Pancreas (tissue), 10 donors: Measurements from ENCODE around the gene TNFAIP2. TPM values are rescaled to one million over a fixed set of nuclear protein-coding genes. Genes with fewer than 3 reads are reported as not detected.
A peak's percentile ranks its signal among the peaks of the same experiment; 100 is the strongest.

Source experiments
- ATAC-seq, 4 donors: fragments of 200-7000 bp; cut with Tn5 transposase; one replicate each; pipeline versions ENCODE4 v1.8.0 to v1.9.1; 2020; ENCODE audit warnings: mild to moderate bottlenecking in 4 of 4, moderate library complexity in 4 of 4
- DNase-seq, 6 donors: peaks; one replicate each; pipeline ENCODE4 v3.0.0-alpha.2; 2020
- FAIRE-seq: peaks from 2 replicates; lab custom pipeline; 2012; peaks lifted over from hg19 to GRCh38; lab: Jason Lieb, UNC
- H3K27ac ChIP-seq, 4 donors: fragments of 200-600 bp; sonication (generic); 1 replicate in 3 of 4; 2 replicates in 1 of 4; pipeline versions ENCODE4 v1.5.0 to v1.8.0; 2020
- H3K27me3 ChIP-seq, 4 donors: fragments of 200-600 bp; one replicate each; pipeline ENCODE4 v1.8.0; 2021
- H3K36me3 ChIP-seq, 3 donors: fragments of 200-600 bp; sonication (generic) in 1 of 3; one replicate each; pipeline versions ENCODE4 v1.5.0 to v1.8.0; 2020 to 2021
- H3K4me1 ChIP-seq, 3 donors: fragments of 200-600 bp; one replicate each; pipeline ENCODE4 v1.8.0; 2021
- H3K4me3 ChIP-seq, 4 donors: fragments of 200-600 bp; sonication (generic) in 2 of 4; one replicate each; pipeline versions ENCODE4 v1.5.0 to v1.8.0; 2020 to 2021
- H3K9me3 ChIP-seq, 4 donors: fragments of 200-600 bp; one replicate each; pipeline ENCODE4 v1.8.0; 2021
- WGBS, 2 donors: extraction: QIAGEN DNeasy Blood & Tissue Kit; methylation state at CpG; one replicate each; pipeline ENCODE4 v1.1.7; 2013; 5-methylcytosine and 5-hydroxymethylcytosine counted together
- intact Hi-C, 3 donors: fragments of 100-400 bp; cut with DNase I; formaldehyde crosslinking; loops; one replicate each; pipeline versions ENCODE4 v1.11.1 to v1.14.2; 2022
- polyA plus RNA-seq, 2 donors: library from polyadenylated mRNA; stranded (reverse); fragments of 200-250 nt; gene quantifications; one replicate each; pipeline ENCODE4 v1.2.3, GENCODE V29; 2013
- total RNA-seq, 6 donors: library from RNA; stranded (reverse); fragmentation: NEBNext Ultra II Directional in 4 of 6; extraction: Animal tissue kit (Norgen Biotek cat#: 25700) in 4 of 6; gene quantifications; one replicate each; pipeline versions ENCODE4 v1.2.1 to v1.2.4, GENCODE V29; 2021 to 2023
- TF ChIP-seq, protein P1 (sequence below), 4 donors: fragments of 200-600 bp; sonication (generic) in 3 of 4; IDR thresholded peaks; one replicate each; pipeline versions ENCODE4 v1.5.0 to v1.8.0; 2021; ENCODE audit warnings: antibody characterized with exemption in 4 of 4
- donor health status: healthy with polysubstance abuse.
- donor health status: DM: no; HTN: no; CAD: no; lungs with moderate emphysema.
- donor health status: DM: no; HTN: no; CAD: no.
- donor health status: control.
- donor health status: control.
- donor health status: Bipolar disorder and iron deficiency.
- donor health status: DM: yes; HTN: yes; CAD: no.
- donor health status: DM: no; HTN: no; CAD: no.
- donor health status: DM: no; HTN: no; CAD: no.
- donor health status: DM: yes; HTN: yes; CAD: no.

The TNFAIP2 gene
- total and polyA plus RNA-seq, 8 donors: 7.0 to 288 (median 50.6) TPM

GRCh38 chr14:103097994-103098957, 25.0 kb upstream of the TNFAIP2 start:
- 70 to 77% methylated on average over 31 of the region's 31 CpGs for WGBS, 2 donors
- intact Hi-C loops: no loop called here
- FAIRE-seq (no peak), ATAC-seq (peak in 1 of 4 donors; percentile 4), DNase-seq (peak in 3 of 6 donors; percentile 28 to 57 (median 52))
- no peaks in the 10 kb centered on the region for H3K27me3 ChIP-seq
- TF ChIP-seq, protein P1, sequence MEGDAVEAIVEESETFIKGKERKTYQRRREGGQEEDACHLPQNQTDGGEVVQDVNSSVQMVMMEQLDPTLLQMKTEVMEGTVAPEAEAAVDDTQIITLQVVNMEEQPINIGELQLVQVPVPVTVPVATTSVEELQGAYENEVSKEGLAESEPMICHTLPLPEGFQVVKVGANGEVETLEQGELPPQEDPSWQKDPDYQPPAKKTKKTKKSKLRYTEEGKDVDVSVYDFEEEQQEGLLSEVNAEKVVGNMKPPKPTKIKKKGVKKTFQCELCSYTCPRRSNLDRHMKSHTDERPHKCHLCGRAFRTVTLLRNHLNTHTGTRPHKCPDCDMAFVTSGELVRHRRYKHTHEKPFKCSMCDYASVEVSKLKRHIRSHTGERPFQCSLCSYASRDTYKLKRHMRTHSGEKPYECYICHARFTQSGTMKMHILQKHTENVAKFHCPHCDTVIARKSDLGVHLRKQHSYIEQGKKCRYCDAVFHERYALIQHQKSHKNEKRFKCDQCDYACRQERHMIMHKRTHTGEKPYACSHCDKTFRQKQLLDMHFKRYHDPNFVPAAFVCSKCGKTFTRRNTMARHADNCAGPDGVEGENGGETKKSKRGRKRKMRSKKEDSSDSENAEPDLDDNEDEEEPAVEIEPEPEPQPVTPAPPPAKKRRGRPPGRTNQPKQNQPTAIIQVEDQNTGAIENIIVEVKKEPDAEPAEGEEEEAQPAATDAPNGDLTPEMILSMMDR (IDR thresholded peaks at IDR 0.05): no peak
- no peaks in the 10 kb centered on the region for H3K9me3 ChIP-seq
- no peak overlapping the region for H3K27ac ChIP-seq
- H3K4me3 ChIP-seq: no peak overlapping the region
- H3K4me1 ChIP-seq: peaks cover 12 to 13% (median 12%) of the 10 kb centered on the region in 3 donors
- no peaks in the 10 kb centered on the region for H3K36me3 ChIP-seq

GRCh38 chr14:103099081-103099732, 24.1 kb upstream of the TNFAIP2 start:
- H3K36me3 ChIP-seq: no peaks in the 10 kb centered on the region
- H3K9me3 ChIP-seq: no peaks in the 10 kb centered on the region
- WGBS, 2 donors: 21 to 26% methylated on average over 10 to 12 of the region's 12 CpGs
- H3K4me3 ChIP-seq: no peak overlapping the region
- H3K27ac ChIP-seq: peak overlapping the region in 1 of 4 donors; percentile 27
- peaks cover 12 to 15% (median 13%) of the 10 kb centered on the region in 3 donors for H3K4me1 ChIP-seq
- FAIRE-seq: no peak
- TF ChIP-seq, protein P1 (IDR thresholded peaks at IDR 0.05): no peak
- intact Hi-C loops: no loop called here
- ATAC-seq: peak; percentile 23 to 78 (median 38)
- DNase-seq: peak in 4 of 6 donors; percentile 53 to 69 (median 62)
- H3K27me3 ChIP-seq: no peaks in the 10 kb centered on the region

DNA sequence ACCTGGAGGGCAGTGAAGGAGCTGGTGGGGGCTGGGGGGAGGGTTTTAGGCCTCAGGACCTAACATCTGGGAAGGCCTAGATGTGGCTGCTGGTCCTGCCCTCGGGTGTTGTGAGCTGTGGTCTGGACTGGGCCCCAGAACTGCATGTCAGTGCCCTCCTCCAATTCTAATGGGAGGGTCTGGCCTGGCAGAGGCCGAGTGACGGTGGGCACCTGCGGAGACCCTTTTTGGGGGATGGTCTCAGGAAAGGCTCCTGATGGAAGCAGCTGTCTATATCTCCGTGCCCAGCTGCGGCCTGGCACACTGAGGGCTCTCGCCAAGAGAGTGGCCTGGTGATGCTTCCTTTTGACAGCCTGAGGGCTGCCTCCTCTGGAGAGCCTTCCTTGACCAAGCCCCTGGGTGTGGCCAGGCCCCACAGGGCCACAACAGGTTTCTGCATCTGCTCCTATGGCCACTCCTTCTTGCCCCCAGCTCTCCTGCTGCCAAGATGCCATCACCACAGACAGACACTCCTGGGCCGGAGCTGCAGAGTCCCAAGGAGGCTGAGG, 23.5 kb upstream of the TNFAIP2 start:
- FAIRE-seq: no peak
- Histone ChIP-seq H3K27me3 (no peaks in the 10 kb centered on the region), H3K9me3 (no peaks in the 10 kb centered on the region), H3K4me1 (peaks cover 12 to 16% (median 15%) of the 10 kb centered on the region in 3 donors), H3K36me3 (no peaks in the 10 kb centered on the region), H3K27ac (peak overlapping the region in 1 of 4 donors; percentile 27), H3K4me3 (no peak overlapping the region)
- WGBS, 2 donors: 81 to 83% methylated on average over 8 of the region's 8 CpGs
- TF ChIP-seq, protein P1 (IDR thresholded peaks at IDR 0.05): no peak
- no peak for ATAC-seq
- intact Hi-C loops: loop anchor here in 2 of 3 donors (10.0 kb wide), 2 partner anchors 85 to 195 kb away; no protein-coding TSS in a partner anchor
- DNase-seq: peak in 3 of 6 donors; percentile 12 to 49 (median 49)

DNA sequence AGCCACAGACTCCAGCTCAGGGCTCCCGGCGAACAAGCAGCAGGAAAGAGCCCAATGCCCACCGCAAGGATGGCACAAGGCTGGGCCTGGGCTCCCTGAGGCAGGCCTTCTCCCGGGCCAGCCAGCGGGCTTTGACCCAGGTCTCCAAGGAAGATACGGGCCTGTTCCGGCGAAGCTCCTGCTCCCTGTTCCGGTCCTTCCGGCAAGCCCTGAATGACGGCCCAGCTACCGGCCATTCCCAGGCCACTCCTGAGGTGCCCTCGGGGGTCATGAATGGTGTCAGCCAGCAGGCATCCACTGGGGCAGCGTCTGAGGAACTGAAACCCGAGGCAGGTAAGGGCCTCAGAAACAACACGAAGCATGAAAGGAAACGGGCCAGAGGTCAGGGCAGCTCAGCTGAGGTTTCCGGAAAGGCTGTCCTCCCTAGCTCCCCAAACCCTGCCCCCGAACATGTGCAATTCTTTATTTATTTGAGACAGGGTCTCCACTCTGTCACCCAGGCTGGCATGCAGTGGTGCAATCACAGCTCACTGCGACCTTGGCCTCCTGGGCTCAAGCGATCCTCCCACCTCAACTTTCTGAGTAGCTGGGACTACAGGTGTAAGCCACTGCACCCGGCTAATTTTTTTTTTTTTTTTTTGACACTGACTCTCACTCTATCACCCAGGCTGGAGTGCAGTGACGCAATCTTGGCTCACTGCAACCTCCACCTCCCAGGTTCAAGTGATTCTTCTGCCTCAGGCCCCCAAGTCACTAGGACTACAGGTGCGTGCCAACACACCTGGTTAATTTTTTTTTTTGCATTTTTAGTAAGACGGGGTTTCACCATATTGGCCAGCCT, 22.8 kb upstream of the TNFAIP2 start:
- Histone ChIP-seq H3K27ac (peak overlapping the region in 1 of 4 donors; percentile 27), H3K4me3 (no peak overlapping the region), H3K9me3 (no peaks in the 10 kb centered on the region), H3K36me3 (no peaks in the 10 kb centered on the region), H3K4me1 (peaks cover 12 to 16% (median 15%) of the 10 kb centered on the region in 3 donors), H3K27me3 (no peaks in the 10 kb centered on the region)
- ATAC-seq (no peak), DNase-seq (peak in 3 of 6 donors; percentile 22 to 65 (median 52)), FAIRE-seq (no peak)
- 79% methylated on average over 24 to 25 of the region's 25 CpGs for WGBS, 2 donors
- TF ChIP-seq, protein P1 (IDR thresholded peaks at IDR 0.05): no peak
- intact Hi-C loops: loop anchor here in 2 of 3 donors (10.0 kb wide), 2 partner anchors 84 to 194 kb away; no protein-coding TSS in a partner anchor
